NCI-H748 (cell line): ENCODE measurements around the gene MMP14.
"Not testable (repeated sequence)": the region's sequence is repeated elsewhere in the genome, so short reads cannot be mapped to it uniquely, and the experiment has no call there.

Source experiments
- DNase-seq: peaks from one replicate; lab custom pipeline; 2025; ENCODE audit not compliant: unreplicated experiment; lab: John Stamatoyannopoulos, UW

MMP14 gene

GRCh38 chr14:22841311-22841710 lies 4.9 kb downstream of the MMP14 start:
- DNase-seq: no peak

- DNase-seq: no peak
These were observed 5.4 kb downstream of the MMP14 start for GRCh38 chr14:22841769-22842168.

GRCh38 chr14:22842211-22843122 lies 6.1 kb downstream of the MMP14 start:
- no peak for DNase-seq

- DNase-seq: no peak
These were observed 6.9 kb downstream of the MMP14 start for GRCh38 chr14:22843123-22843925.

- DNase-seq: no peak
These were observed 8.1 kb downstream of the MMP14 start for GRCh38 chr14:22844221-22845102.

GRCh38 chr14:22845103-22845394 lies 8.7 kb downstream of the MMP14 start:
- no peak for DNase-seq

- no peak for DNase-seq
These were observed 9.6 kb downstream of the MMP14 start for GRCh38 chr14:22845821-22846625.

- no peak for DNase-seq
These were observed 10.5 kb downstream of the MMP14 start for GRCh38 chr14:22846811-22847307.

- DNase-seq: no peak
These were observed 11.4 kb downstream of the MMP14 start for GRCh38 chr14:22847661-22848341.

- no peak for DNase-seq
These were observed 12.2 kb downstream of the MMP14 start for GRCh38 chr14:22848351-22849164.

GRCh38 chr14:22849212-22849819 lies 12.9 kb downstream of the MMP14 start:
- DNase-seq: no peak

GRCh38 chr14:22850944-22851764 lies 14.8 kb downstream of the MMP14 start:
- no peak for DNase-seq

- DNase-seq: not testable (repeated sequence)
These were observed 15.8 kb downstream of the MMP14 start for GRCh38 chr14:22852178-22852577.

GRCh38 chr14:22852599-22852939 lies 16.2 kb downstream of the MMP14 start:
- DNase-seq: no peak

GRCh38 chr14:22852940-22853767 lies 16.8 kb downstream of the MMP14 start:
- DNase-seq: peak; percentile 74

GRCh38 chr14:22854296-22854695 lies 17.9 kb downstream of the MMP14 start:
- not testable (repeated sequence) for DNase-seq
